Activated T-cell treated with anti-CD3 and anti-CD28 coated beads, Interleukin-2, amount 50 U/mL, for 72 hours (primary cell): ENCODE measurements around the gene CD8A. TPM values are rescaled to one million over a fixed set of nuclear protein-coding genes. Genes with fewer than 3 reads are reported as not detected.

ENCODE experiments used
- ATAC-seq, 2 donors: fragments of 150-1000 bp; cut with Tn5 transposase; replicated peaks in 1 of 2; 2 replicates each; pipeline ENCODE4 v1.10.0; 2021; ENCODE audit warnings: moderate library complexity in 2 of 2, mild to moderate bottlenecking in 1 of 2
- DNase-seq, 2 donors: peaks; one replicate each; pipeline ENCODE4 v3.0.0; 2021 to 2022; ENCODE audit warnings: mixed read lengths in 1 of 2
- H3K27ac Mint-ChIP-seq: one replicate; pipeline ENCODE4 v1.8.0; 2022; ENCODE audit warnings: mild to moderate bottlenecking, moderate library complexity, mixed read lengths
- H3K27me3 Mint-ChIP-seq: one replicate; pipeline ENCODE4 v1.8.0; 2022; ENCODE audit warnings: low read depth, mixed read lengths
- H3K36me3 Mint-ChIP-seq, 2 donors: one replicate each; pipeline ENCODE4 v1.8.0; 2022; ENCODE audit warnings: mixed read lengths in 2 of 2, mild to moderate bottlenecking in 1 of 2; ENCODE audit not compliant: insufficient read depth in 2 of 2
- H3K4me1 Mint-ChIP-seq: one replicate; pipeline ENCODE4 v1.8.0; 2022; ENCODE audit warnings: low read depth, mixed read lengths
- H3K4me3 Mint-ChIP-seq, 2 donors: one replicate each; pipeline ENCODE4 v1.8.0; 2022; ENCODE audit warnings: mild to moderate bottlenecking in 2 of 2, mixed read lengths in 2 of 2, moderate library complexity in 2 of 2
- H3K9me3 Mint-ChIP-seq, 2 donors: one replicate each; pipeline ENCODE4 v1.8.0; 2022; ENCODE audit warnings: mixed read lengths in 2 of 2
- total RNA-seq, 2 donors: library from RNA; stranded (reverse); gene quantifications; one replicate each; pipeline ENCODE4 v1.2.3, GENCODE V29; 2022

CD8A gene
- total RNA-seq, 2 donors from 2014 or later, result 180 to 222 TPM

GRCh38 chr2:86825036-86825692 is 34.5 kb upstream of the CD8A start:
- H3K27ac Mint-ChIP-seq, result no peak overlapping the region
- no peaks in the 10 kb centered on the region for H3K27me3 Mint-ChIP-seq
- no peaks in the 10 kb centered on the region for H3K9me3 Mint-ChIP-seq
- peak; percentile 0 to 2 for ATAC-seq
- peaks cover 71% of the 10 kb centered on the region for H3K4me1 Mint-ChIP-seq
- H3K4me3 Mint-ChIP-seq, result peak overlapping the region; percentile 75 to 80
- H3K36me3 Mint-ChIP-seq, result no peaks in the 10 kb centered on the region
- DNase-seq, result peak in 1 of 2 donors; percentile 36

GRCh38 chr2:86822668-86823345 is 32.1 kb upstream of the CD8A start:
- DNase-seq (no peak), ATAC-seq (no peak)
- peaks cover 82% of the 10 kb centered on the region for H3K4me1 Mint-ChIP-seq
- peak overlapping the region; percentile 18 to 36 for H3K4me3 Mint-ChIP-seq
- no peaks in the 10 kb centered on the region for H3K27me3 Mint-ChIP-seq
- H3K36me3 Mint-ChIP-seq, result no peaks in the 10 kb centered on the region
- no peaks in the 10 kb centered on the region for H3K9me3 Mint-ChIP-seq
- peak overlapping the region; percentile 47 for H3K27ac Mint-ChIP-seq

- DNase-seq (no peak), ATAC-seq (no peak)
- H3K27ac Mint-ChIP-seq, result peak overlapping the region; percentile 78
- H3K27me3 Mint-ChIP-seq, result no peaks in the 10 kb centered on the region
- H3K4me3 Mint-ChIP-seq, result peak overlapping the region; percentile 72 to 82
- peaks cover 77% of the 10 kb centered on the region for H3K4me1 Mint-ChIP-seq
- H3K9me3 Mint-ChIP-seq, result no peaks in the 10 kb centered on the region
- no peaks in the 10 kb centered on the region for H3K36me3 Mint-ChIP-seq
These were observed 31.1 kb upstream of the CD8A start for GRCh38 chr2:86821842-86822241.

GRCh38 chr2:86821306-86821705 is 30.6 kb upstream of the CD8A start:
- Mint-ChIP-seq H3K27me3 (no peaks in the 10 kb centered on the region), H3K9me3 (no peaks in the 10 kb centered on the region), H3K4me1 (peaks cover 72% of the 10 kb centered on the region), H3K4me3 (peak overlapping the region; percentile 72 to 82), H3K36me3 (no peaks in the 10 kb centered on the region), H3K27ac (no peak overlapping the region)
- ATAC-seq, result no peak
- DNase-seq, result no peak

GRCh38 chr2:86818957-86819356 is 28.2 kb upstream of the CD8A start:
- Mint-ChIP-seq H3K27me3 (no peaks in the 10 kb centered on the region), H3K4me1 (peaks cover 63% of the 10 kb centered on the region), H3K27ac (no peak overlapping the region), H3K4me3 (peak overlapping the region in 1 of 2 donors; percentile 40), H3K9me3 (no peaks in the 10 kb centered on the region), H3K36me3 (peaks cover 0 to 2% of the 10 kb centered on the region in 2 donors)
- DNase-seq, result no peak
- ATAC-seq, result no peak

GRCh38 chr2:86818114-86818801 is 27.5 kb upstream of the CD8A start:
- Mint-ChIP-seq H3K4me3 (peak overlapping the region in 1 of 2 donors; percentile 22), H3K27ac (no peak overlapping the region), H3K27me3 (no peaks in the 10 kb centered on the region), H3K36me3 (peaks cover 2 to 3% of the 10 kb centered on the region in 2 donors), H3K9me3 (no peaks in the 10 kb centered on the region), H3K4me1 (peaks cover 56% of the 10 kb centered on the region)
- ATAC-seq (no peak), DNase-seq (no peak)

- Mint-ChIP-seq H3K9me3 (no peaks in the 10 kb centered on the region), H3K4me1 (peaks cover 37% of the 10 kb centered on the region), H3K36me3 (peaks cover 2 to 3% of the 10 kb centered on the region in 2 donors), H3K27me3 (peaks cover under 1% of the 10 kb centered on the region), H3K4me3 (peak overlapping the region; percentile 52 to 63), H3K27ac (no peak overlapping the region)
- DNase-seq (no peak), ATAC-seq (peak; percentile 89 to 93)
These were observed 24.9 kb upstream of the CD8A start for GRCh38 chr2:86815611-86816010.

GRCh38 chr2:86809481-86810121 is 18.9 kb upstream of the CD8A start:
- H3K36me3 Mint-ChIP-seq, result peaks cover 0 to 3% of the 10 kb centered on the region in 2 donors
- peaks cover 33% of the 10 kb centered on the region for H3K4me1 Mint-ChIP-seq
- no peaks in the 10 kb centered on the region for H3K9me3 Mint-ChIP-seq
- DNase-seq (peak; percentile 47 to 60), ATAC-seq (peak in 1 of 2 donors; percentile 5)
- peak overlapping the region; percentile 85 to 89 for H3K4me3 Mint-ChIP-seq
- peaks cover 20% of the 10 kb centered on the region for H3K27me3 Mint-ChIP-seq
- peak overlapping the region; percentile 32 for H3K27ac Mint-ChIP-seq

GRCh38 chr2:86808315-86809161 is 17.8 kb upstream of the CD8A start:
- ATAC-seq (peak; percentile 84 to 86), DNase-seq (peak; percentile 92 to 97)
- peaks cover 33% of the 10 kb centered on the region for H3K4me1 Mint-ChIP-seq
- H3K27ac Mint-ChIP-seq, result peak overlapping the region; percentile 91
- H3K9me3 Mint-ChIP-seq, result no peaks in the 10 kb centered on the region
- peaks cover 20% of the 10 kb centered on the region for H3K27me3 Mint-ChIP-seq
- H3K36me3 Mint-ChIP-seq, result peaks cover 0 to under 1% of the 10 kb centered on the region in 2 donors
- H3K4me3 Mint-ChIP-seq, result peak overlapping the region; percentile 85 to 89

GRCh38 chr2:86807468-86808275 is 17.0 kb upstream of the CD8A start:
- ATAC-seq (peak; percentile 61 to 63), DNase-seq (peak; percentile 79)
- Mint-ChIP-seq H3K27me3 (peaks cover 20% of the 10 kb centered on the region), H3K27ac (peak overlapping the region; percentile 54), H3K4me3 (peak overlapping the region; percentile 85 to 89), H3K9me3 (no peaks in the 10 kb centered on the region), H3K4me1 (peaks cover 33% of the 10 kb centered on the region), H3K36me3 (no peaks in the 10 kb centered on the region)

- Mint-ChIP-seq H3K36me3 (no peaks in the 10 kb centered on the region), H3K27me3 (peaks cover 20% of the 10 kb centered on the region), H3K27ac (peak overlapping the region; percentile 54), H3K4me3 (peak overlapping the region; percentile 85 to 89), H3K4me1 (peaks cover 33% of the 10 kb centered on the region), H3K9me3 (no peaks in the 10 kb centered on the region)
- DNase-seq (no peak), ATAC-seq (peak in 1 of 2 donors; percentile 1)
These were observed 16.4 kb upstream of the CD8A start for GRCh38 chr2:86807133-86807467.
